Measurements from ENCODE around the gene LCT. TPM values are rescaled to one million over a fixed set of nuclear protein-coding genes. Genes with fewer than 3 reads are reported as not detected.
"Not testable (repeated sequence)": the region's sequence is repeated elsewhere in the genome, so short reads cannot be mapped to it uniquely, and the experiment has no call there.

Gene LCT
- total RNA-seq, result 10 to 100 TPM; 12.6 to 73.5 (median 25.5) TPM

GRCh38 chr2:135836596-135837270 is at the start of gene LCT:
LCT (minus strand) TSS chr2:135837184; CDS start chr2:135837169, 15 bp downstream.
- H3K36me3 ChIP-seq, result no peaks in the 10 kb centered on the region
- no peaks in the 10 kb centered on the region for H3K27me3 ChIP-seq
- TF ChIP-seq, protein P1, sequence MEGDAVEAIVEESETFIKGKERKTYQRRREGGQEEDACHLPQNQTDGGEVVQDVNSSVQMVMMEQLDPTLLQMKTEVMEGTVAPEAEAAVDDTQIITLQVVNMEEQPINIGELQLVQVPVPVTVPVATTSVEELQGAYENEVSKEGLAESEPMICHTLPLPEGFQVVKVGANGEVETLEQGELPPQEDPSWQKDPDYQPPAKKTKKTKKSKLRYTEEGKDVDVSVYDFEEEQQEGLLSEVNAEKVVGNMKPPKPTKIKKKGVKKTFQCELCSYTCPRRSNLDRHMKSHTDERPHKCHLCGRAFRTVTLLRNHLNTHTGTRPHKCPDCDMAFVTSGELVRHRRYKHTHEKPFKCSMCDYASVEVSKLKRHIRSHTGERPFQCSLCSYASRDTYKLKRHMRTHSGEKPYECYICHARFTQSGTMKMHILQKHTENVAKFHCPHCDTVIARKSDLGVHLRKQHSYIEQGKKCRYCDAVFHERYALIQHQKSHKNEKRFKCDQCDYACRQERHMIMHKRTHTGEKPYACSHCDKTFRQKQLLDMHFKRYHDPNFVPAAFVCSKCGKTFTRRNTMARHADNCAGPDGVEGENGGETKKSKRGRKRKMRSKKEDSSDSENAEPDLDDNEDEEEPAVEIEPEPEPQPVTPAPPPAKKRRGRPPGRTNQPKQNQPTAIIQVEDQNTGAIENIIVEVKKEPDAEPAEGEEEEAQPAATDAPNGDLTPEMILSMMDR (IDR thresholded peaks at IDR 0.05), result no peak
- no peak for TF ChIP-seq POLR2A (IDR thresholded peaks at IDR 0.05)
- H3K27ac ChIP-seq, result peak within 1 kb of the TSS in 1 of 4 donors; percentile 8
- DNase-seq, result no peak
- peaks cover 0 to 16% (median 0%) of the 10 kb centered on the region in 4 donors for H3K4me1 ChIP-seq
- no peaks in the 10 kb centered on the region for H3K9me3 ChIP-seq
- peak within 1 kb of the TSS in 1 of 4 donors; percentile 15 for H3K4me3 ChIP-seq

DNA sequence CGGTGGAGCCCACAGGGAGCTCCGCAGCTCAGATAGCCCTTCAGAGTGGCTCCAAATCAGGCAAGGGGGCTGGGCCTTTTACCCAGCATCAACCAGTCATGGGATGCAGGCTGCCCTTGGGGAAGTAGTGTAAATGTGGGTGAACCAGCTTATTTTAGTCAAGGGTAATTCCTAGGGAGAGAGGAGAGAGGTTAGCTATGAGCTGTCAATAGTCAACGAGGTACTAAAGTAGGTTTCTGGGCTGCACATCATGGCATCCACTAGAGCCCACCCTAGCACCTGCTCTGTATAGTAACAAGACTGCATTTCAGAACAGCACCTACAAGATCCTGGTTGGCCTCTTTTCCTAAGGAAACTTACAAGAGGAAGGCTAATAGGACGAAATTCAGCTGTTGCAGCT is 48.7 kb upstream of the LCT start:
- Histone ChIP-seq H3K4me3 (no peak overlapping the region), H3K9me3 (no peaks in the 10 kb centered on the region), H3K36me3 (no peaks in the 10 kb centered on the region), H3K4me1 (no peaks in the 10 kb centered on the region), H3K27ac (no peak overlapping the region), H3K27me3 (no peaks in the 10 kb centered on the region)
- TF ChIP-seq POLR2A (IDR thresholded peaks at IDR 0.05), result no peak
- TF ChIP-seq, protein P1 (IDR thresholded peaks at IDR 0.05), result no peak
- no peak for DNase-seq

DNA sequence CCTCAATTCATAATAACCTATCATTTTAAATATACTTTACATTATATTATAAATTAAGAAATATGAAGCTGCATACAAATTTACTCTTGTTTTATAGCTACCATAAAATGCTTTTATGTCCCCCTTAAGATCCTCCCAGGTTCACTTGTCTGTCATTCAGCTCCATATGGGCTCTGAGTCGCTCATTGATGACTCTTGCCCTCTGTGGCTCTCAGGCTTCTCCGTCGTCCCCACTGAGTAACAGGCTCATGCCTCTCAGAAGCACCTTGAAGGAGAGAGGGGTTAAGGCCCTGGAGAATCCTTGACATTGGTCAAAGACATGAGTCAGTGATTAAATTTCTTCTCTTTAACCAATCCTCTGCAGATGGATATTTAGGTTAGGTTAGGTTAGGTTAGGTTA is 45.4 kb upstream of the LCT start:
- H3K4me3 ChIP-seq, result no peak overlapping the region
- H3K27ac ChIP-seq, result no peak overlapping the region
- no peak for DNase-seq
- H3K9me3 ChIP-seq, result no peaks in the 10 kb centered on the region
- TF ChIP-seq, protein P1 (IDR thresholded peaks at IDR 0.05), result no peak
- no peak for TF ChIP-seq POLR2A (IDR thresholded peaks at IDR 0.05)
- no peaks in the 10 kb centered on the region for H3K4me1 ChIP-seq
- H3K27me3 ChIP-seq, result no peaks in the 10 kb centered on the region
- H3K36me3 ChIP-seq, result no peaks in the 10 kb centered on the region

GRCh38 chr2:135876770-135877169 is 39.8 kb upstream of the LCT start:
- DNase-seq, H3K9me3 ChIP-seq, H3K36me3 ChIP-seq, H3K27me3 ChIP-seq: not testable (repeated sequence)
- Histone ChIP-seq H3K27ac (peak overlapping the region in 3 of 4 donors; percentile 15 to 90 (median 86)), H3K4me1 (peaks cover 0 to 13% (median 7%) of the 10 kb centered on the region in 4 donors), H3K4me3 (peak overlapping the region; percentile 65 to 94 (median 74))

DNA sequence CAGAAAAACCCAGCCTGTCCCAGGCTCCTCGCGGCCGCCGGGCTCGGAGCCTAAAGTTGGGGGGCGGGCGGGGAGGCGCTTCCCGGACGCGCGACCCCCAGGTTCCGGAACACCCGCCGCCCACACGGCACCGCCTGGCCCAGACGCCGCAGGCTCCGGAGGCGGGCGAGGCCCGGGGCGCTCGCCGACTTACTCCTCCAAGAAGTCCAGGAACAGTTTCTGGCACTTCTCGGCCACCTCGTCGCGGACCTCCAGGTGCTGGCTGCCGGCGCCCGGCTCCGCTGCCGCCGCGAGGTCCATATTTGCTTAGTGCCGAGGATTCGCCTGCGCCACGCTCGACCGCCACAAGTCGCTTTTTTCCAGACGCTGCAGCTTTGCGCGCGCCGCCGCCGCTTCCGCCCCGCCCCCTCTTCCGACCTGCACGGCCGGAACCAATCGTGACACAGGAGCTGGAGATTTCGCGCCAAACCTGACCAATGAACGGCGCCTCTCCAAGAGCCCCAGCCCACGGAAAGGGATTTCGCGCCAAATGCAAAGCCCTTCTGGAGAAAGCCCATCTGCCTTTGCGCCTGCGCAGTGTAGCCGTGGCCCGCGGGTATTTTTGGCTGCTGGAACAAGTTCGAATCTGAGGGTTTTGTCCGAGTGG is 39.2 kb upstream of the LCT start, which contains the start of gene MCM6:
Gene MCM6, minus strand, starts transcription at position 378 of the 646 bp plus-strand sequence. Its CDS starts 78 bp downstream, at position 300.
- H3K27me3 ChIP-seq, result no peaks in the 10 kb centered on the region
- H3K36me3 ChIP-seq, result no peaks in the 10 kb centered on the region
- TF ChIP-seq, protein P1 (IDR thresholded peaks at IDR 0.05), result peak in 5 of 6 experiments; percentile 18 to 51 (median 47)
- peak; percentile 33 to 49 for TF ChIP-seq POLR2A (IDR thresholded peaks at IDR 0.05)
- H3K4me3 ChIP-seq, result peak within 1 kb of the TSS; percentile 65 to 94 (median 74)
- H3K4me1 ChIP-seq, result peaks cover 0 to 13% (median 7%) of the 10 kb centered on the region in 4 donors
- peak within 1 kb of the TSS; percentile 74 to 90 (median 84) for H3K27ac ChIP-seq
- H3K9me3 ChIP-seq, result no peaks in the 10 kb centered on the region
- peak; percentile 95 to 99 (median 98) for DNase-seq

- Histone ChIP-seq H3K4me3 (peak overlapping the region; percentile 65 to 94 (median 74)), H3K4me1 (peaks cover 0 to 13% (median 7%) of the 10 kb centered on the region in 4 donors), H3K27me3 (no peaks in the 10 kb centered on the region), H3K9me3 (no peaks in the 10 kb centered on the region), H3K27ac (peak overlapping the region; percentile 74 to 90 (median 84)), H3K36me3 (no peaks in the 10 kb centered on the region)
- no peak for TF ChIP-seq POLR2A (IDR thresholded peaks at IDR 0.05)
- TF ChIP-seq, protein P1 (IDR thresholded peaks at IDR 0.05), result no peak
- peak; percentile 73 to 86 (median 78) for DNase-seq
These were observed 38.6 kb upstream of the LCT start for GRCh38 chr2:135875491-135876065.
